ENCODE data around the gene ANTXRL.
"Not testable (repeated sequence)": the region's sequence is repeated elsewhere in the genome, so short reads cannot be mapped to it uniquely, and the experiment has no call there.

The ANTXRL gene

GRCh38 chr10:46273506-46274477 lies 13.0 kb upstream of the ANTXRL start:
- no peak for DNase-seq (ENCODE audit: low read depth, low spot score)

GRCh38 chr10:46277840-46278239 lies 9.0 kb upstream of the ANTXRL start:
- no peak for DNase-seq (ENCODE audit: low read depth, low spot score)

GRCh38 chr10:46282421-46282831 lies 4.4 kb upstream of the ANTXRL start:
- DNase-seq (ENCODE audit: low read depth, low spot score): not testable (repeated sequence)

GRCh38 chr10:46282842-46283574 lies 3.8 kb upstream of the ANTXRL start:
- DNase-seq (ENCODE audit: low read depth, low spot score): no peak

GRCh38 chr10:46283580-46284285 lies 3.1 kb upstream of the ANTXRL start:
- no peak for DNase-seq (ENCODE audit: low read depth, low spot score)

GRCh38 chr10:46284286-46285229 lies 2.2 kb upstream of the ANTXRL start:
- DNase-seq (ENCODE audit: low read depth, low spot score): no peak

GRCh38 chr10:46285300-46285699 lies 1.5 kb upstream of the ANTXRL start:
- no peak for DNase-seq (ENCODE audit: low read depth, low spot score)

GRCh38 chr10:46285966-46286620 lies 704 bp upstream of the ANTXRL start:
- DNase-seq (ENCODE audit: low read depth, low spot score): no peak

GRCh38 chr10:46287846-46288477 lies 1.2 kb downstream of the ANTXRL start:
- DNase-seq (ENCODE audit: low read depth, low spot score): no peak

- DNase-seq (ENCODE audit: low read depth, low spot score): no peak
These were observed 1.9 kb downstream of the ANTXRL start for GRCh38 chr10:46288601-46289206.

GRCh38 chr10:46289209-46289810 lies 2.5 kb downstream of the ANTXRL start:
- DNase-seq (ENCODE audit: low read depth, low spot score): no peak

- no peak for DNase-seq (ENCODE audit: low read depth, low spot score)
These were observed 3.5 kb downstream of the ANTXRL start for GRCh38 chr10:46290101-46290886.

GRCh38 chr10:46291817-46292572 lies 5.2 kb downstream of the ANTXRL start:
- DNase-seq (ENCODE audit: low read depth, low spot score): no peak

- DNase-seq (ENCODE audit: low read depth, low spot score): no peak
These were observed 5.8 kb downstream of the ANTXRL start for GRCh38 chr10:46292573-46293023.

GRCh38 chr10:46293228-46293627 lies 6.4 kb downstream of the ANTXRL start:
- no peak for DNase-seq (ENCODE audit: low read depth, low spot score)

GRCh38 chr10:46293832-46294640 lies 7.2 kb downstream of the ANTXRL start:
- DNase-seq (ENCODE audit: low read depth, low spot score): no peak

Measured in iPS DF 19.7 (cell line).